ENCODE data around the gene LRBA.

- TF ChIP-seq CTCF (IDR thresholded peaks at IDR 0.05; ENCODE audit: low read depth, low read length, missing input control) (no peak), ZBTB33 (IDR thresholded peaks at IDR 0.05) (no peak), SP1 (IDR thresholded peaks at IDR 0.05) (no peak), REST (IDR thresholded peaks at IDR 0.05) (no peak), YY1 (IDR thresholded peaks at IDR 0.05) (no peak), GABPA (IDR thresholded peaks at IDR 0.05 in 1 of 2, conservative IDR thresholded peaks at IDR 0.05 in 1 of 2) (no peak), JUND (IDR thresholded peaks at IDR 0.05) (no peak), TAF1 (conservative IDR thresholded peaks at IDR 0.05) (no peak), FOXA1 (IDR thresholded peaks at IDR 0.05) (no peak)
These were observed 209.7 kb downstream of the LRBA start for GRCh38 chr4:150805183-150806025.

Measured in liver (tissue), 3 donors.